Testis (tissue), 2 donors: ENCODE data around the gene ARHGAP1.

Experiments used
- POLR2A ChIP-seq: fragments of 450-650 bp; IDR thresholded peaks from one replicate; pipeline ENCODE4 v1.6.1; 2017; ENCODE audit warnings: antibody characterized with exemption, mild to moderate bottlenecking, moderate library complexity
- TF ChIP-seq, protein P1 (sequence below), 3 experiments: fragments of 450-650 bp in 2 of 3; fragments of 200-600 bp in 1 of 3; sonication (generic) in 1 of 3; IDR thresholded peaks; one replicate each; pipeline ENCODE4 v1.5.1; 2016 to 2019; ENCODE audit warnings: antibody characterized with exemption in 3 of 3, mild to moderate bottlenecking in 2 of 3, moderate library complexity in 1 of 3

DNA sequence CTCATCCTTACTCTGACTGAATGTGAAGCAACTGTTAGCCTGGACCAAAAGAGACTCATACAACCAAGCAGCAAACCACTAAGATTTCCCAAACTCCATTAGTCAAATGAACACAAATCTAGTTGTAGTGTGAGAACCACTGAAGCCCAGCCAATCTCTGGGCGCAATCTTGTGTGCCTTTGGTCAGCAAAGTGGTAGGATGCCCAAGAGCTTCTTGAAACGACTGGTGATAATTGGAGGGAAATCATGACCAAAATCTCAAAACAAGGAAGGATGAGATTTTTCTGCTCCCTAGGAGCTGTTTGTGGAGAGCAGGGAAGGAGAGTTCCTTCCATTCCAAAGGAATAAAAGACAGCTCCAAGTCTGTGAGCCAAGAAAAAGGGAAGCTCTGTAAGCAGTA is 42.6 kb upstream of the ARHGAP1 start:
- TF ChIP-seq, protein P1, sequence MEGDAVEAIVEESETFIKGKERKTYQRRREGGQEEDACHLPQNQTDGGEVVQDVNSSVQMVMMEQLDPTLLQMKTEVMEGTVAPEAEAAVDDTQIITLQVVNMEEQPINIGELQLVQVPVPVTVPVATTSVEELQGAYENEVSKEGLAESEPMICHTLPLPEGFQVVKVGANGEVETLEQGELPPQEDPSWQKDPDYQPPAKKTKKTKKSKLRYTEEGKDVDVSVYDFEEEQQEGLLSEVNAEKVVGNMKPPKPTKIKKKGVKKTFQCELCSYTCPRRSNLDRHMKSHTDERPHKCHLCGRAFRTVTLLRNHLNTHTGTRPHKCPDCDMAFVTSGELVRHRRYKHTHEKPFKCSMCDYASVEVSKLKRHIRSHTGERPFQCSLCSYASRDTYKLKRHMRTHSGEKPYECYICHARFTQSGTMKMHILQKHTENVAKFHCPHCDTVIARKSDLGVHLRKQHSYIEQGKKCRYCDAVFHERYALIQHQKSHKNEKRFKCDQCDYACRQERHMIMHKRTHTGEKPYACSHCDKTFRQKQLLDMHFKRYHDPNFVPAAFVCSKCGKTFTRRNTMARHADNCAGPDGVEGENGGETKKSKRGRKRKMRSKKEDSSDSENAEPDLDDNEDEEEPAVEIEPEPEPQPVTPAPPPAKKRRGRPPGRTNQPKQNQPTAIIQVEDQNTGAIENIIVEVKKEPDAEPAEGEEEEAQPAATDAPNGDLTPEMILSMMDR (IDR thresholded peaks at IDR 0.05): no peak
- no peak for TF ChIP-seq POLR2A
